Heart left ventricle (tissue), 13 donors: ENCODE results near the gene ACSM4.
"Not testable (repeated sequence)": the region's sequence is repeated elsewhere in the genome, so short reads cannot be mapped to it uniquely, and the experiment has no call there.

Source experiments
- POLR2A ChIP-seq, 2 donors: fragments of 450-650 bp; IDR thresholded peaks; one replicate each; pipeline ENCODE4 v1.6.1; 2017; ENCODE audit warnings: antibody characterized with exemption in 2 of 2, mild to moderate bottlenecking in 2 of 2, moderate library complexity in 2 of 2
- TF ChIP-seq, protein P1 (sequence below), 12 donors: fragments of 200-600 bp; sonication (generic) in 4 of 12; IDR thresholded peaks; one replicate each; pipeline versions ENCODE4 v1.5.0 to v1.8.0; 2018 to 2022; ENCODE audit warnings: antibody characterized with exemption in 12 of 12, mild to moderate bottlenecking in 5 of 12
- donor health status: ischemic (EF 13 %, LVEDD 7.1; RV severe dilation, severe dysfunction).
- donor health status: DM: no; HTN: yes; CAD: no.
- donor health status: DM: no; HTN: no; CAD: no.
- donor health status: ischemic (EF 25% LVEDD 6.9; RV normal size, moderate dysfunction).
- donor health status: ischemic (EF 25% LVEDD 5.7; RV mildly dilated, moderate dysfunction).
- donor health status: ischemic (EF 35%, LVEDD 5.7; RV mildly dilated, moderate dysfunction).
- donor health status: nonischemic (EF 11% LVEDD 7.7; RV severe dilation, severe dysfunction).
- donor health status: DM: yes; HTN: yes; CAD: no.
- donor health status: PGD.
- donor health status: ischemic (EF 29% LVEDD 5.4; RV normal size, mild dysfunction).
- donor health status: nonischemic (EF 23%, LVEDD 6.1; RV moderate dilation, normal function).

DNA sequence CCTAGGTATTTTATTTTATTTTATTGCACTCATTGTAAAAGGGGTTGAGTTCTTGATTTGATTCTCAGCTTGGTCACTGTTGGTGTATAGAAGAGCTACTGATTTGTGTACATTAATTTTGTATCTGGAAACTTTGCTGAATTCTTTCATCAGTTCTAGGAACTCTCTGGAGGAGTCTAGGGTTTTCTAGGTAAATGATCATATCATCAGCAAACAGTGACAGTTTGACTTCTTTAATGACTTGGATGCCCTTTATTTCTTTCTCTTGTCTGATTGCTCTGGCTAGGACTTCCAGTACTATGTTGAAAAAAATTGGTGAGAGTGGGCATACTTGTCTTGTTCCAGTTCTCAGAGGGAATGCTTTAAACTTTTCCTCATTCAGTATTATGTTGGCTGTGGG, 28.4 kb upstream of the ACSM4 start:
- TF ChIP-seq, protein P1, sequence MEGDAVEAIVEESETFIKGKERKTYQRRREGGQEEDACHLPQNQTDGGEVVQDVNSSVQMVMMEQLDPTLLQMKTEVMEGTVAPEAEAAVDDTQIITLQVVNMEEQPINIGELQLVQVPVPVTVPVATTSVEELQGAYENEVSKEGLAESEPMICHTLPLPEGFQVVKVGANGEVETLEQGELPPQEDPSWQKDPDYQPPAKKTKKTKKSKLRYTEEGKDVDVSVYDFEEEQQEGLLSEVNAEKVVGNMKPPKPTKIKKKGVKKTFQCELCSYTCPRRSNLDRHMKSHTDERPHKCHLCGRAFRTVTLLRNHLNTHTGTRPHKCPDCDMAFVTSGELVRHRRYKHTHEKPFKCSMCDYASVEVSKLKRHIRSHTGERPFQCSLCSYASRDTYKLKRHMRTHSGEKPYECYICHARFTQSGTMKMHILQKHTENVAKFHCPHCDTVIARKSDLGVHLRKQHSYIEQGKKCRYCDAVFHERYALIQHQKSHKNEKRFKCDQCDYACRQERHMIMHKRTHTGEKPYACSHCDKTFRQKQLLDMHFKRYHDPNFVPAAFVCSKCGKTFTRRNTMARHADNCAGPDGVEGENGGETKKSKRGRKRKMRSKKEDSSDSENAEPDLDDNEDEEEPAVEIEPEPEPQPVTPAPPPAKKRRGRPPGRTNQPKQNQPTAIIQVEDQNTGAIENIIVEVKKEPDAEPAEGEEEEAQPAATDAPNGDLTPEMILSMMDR (IDR thresholded peaks at IDR 0.05), result not testable (repeated sequence)
- not testable (repeated sequence) for TF ChIP-seq POLR2A (IDR thresholded peaks at IDR 0.05)
